Fibroblast of lung (primary cell): ENCODE data around the gene TMEM52B.

Source experiments
- CTCF ChIP-seq, 2 donors: IDR thresholded peaks in 1 of 2; conservative IDR thresholded peaks in 1 of 2; 1 replicate in 1 of 2; 2 replicates in 1 of 2; pipeline ENCODE4 v1.5.1; 2011 to 2012; ENCODE audit warnings: low read length in 2 of 2, control low read depth in 1 of 2, inconsistent platforms in 1 of 2, low read depth in 1 of 2, mild to moderate bottlenecking in 1 of 2
- EZH2 ChIP-seq: IDR thresholded peaks from 2 replicates; pipeline ENCODE4 v1.5.1; 2012; ENCODE audit warnings: low read length, control low read depth, mild to moderate bottlenecking; ENCODE audit errors: missing control alignments

DNA sequence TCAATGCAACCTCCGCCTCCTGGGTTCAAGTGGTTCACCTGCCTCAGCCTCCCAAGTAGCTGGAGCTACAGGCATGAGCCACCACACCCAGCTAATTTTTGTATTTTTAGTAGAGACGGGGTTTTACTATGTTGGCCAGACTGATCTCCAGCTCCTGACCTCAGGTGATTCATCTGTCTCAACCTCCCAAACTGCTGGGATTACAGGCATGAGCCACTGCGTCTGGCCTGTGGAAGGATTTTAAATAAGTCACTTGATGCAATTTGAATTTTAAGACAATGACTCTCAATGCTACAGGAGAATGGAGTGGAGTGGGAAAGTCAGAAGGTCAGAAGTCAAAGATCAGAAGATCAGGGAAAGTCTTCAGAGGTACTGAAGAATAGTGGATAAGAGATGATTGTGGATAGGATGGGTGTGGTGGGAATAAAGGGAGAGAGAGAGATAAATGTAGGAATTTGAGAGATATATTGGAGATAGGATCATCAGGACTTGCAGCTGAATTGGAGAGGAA lies 15.4 kb downstream of the TMEM52B start:
- TF ChIP-seq CTCF (conservative IDR thresholded peaks at IDR 0.05 in 1 of 2, IDR thresholded peaks at IDR 0.05 in 1 of 2; ENCODE audit: low read depth in 1 of 2, low read length in 2 of 2): no peak
- no peak for TF ChIP-seq EZH2
